HCT116 (cell line): ENCODE data around the gene LCE7A. TPM values are rescaled to one million over a fixed set of nuclear protein-coding genes. Genes with fewer than 3 reads are reported as not detected.

ENCODE experiments used
- ATAC-seq: fragments of 200-7000 bp; cut with Tn5 transposase; 2 replicates; pipeline ENCODE4 v1.9.1; 2020; ENCODE audit warnings: mild to moderate bottlenecking, moderate library complexity
- BruUV-seq: library from RNA; stranded (reverse); fragments of 400-500 nt; replicated peaks from 2 replicates; lab custom pipeline; 2021; lab: Mats Ljungman, UMichigan
- CTCF ChIA-PET: fragments of 300-600 bp; sonication (Branson Sonifier 250); formaldehyde crosslinking; loops from one replicate; lab custom pipeline; 2021; ENCODE audit warnings: antibody characterized with exemption; lab: Charles Lee
- POLR2A ChIA-PET: fragments of 300-600, 350-600 bp; sonication (Branson Sonifier 250); formaldehyde crosslinking; loops from one replicate; lab custom pipeline; 2021; ENCODE audit warnings: antibody characterized with exemption; lab: Charles Lee
- RAD21 ChIA-PET, 2 experiments: fragments of 300-600 bp; sonication (Branson Sonifier 250); formaldehyde crosslinking; loops; one replicate each; lab custom pipeline; 2023; ENCODE audit warnings: low total read pairs in 2 of 2; ENCODE audit not compliant: uncharacterized antibody in 2 of 2, unreplicated experiment in 2 of 2, low non-redundant PET in 1 of 2; lab: Charles Lee
- DNase-seq: peaks from one replicate; pipeline ENCODE4 v3.0.0-alpha.2; 2010; ENCODE audit warnings: low read depth, low spot score
- H2AFZ ChIP-seq: fragments of 200-600 bp; shearing (Covaris generic), sonication (generic); 2 replicates; pipeline ENCODE4 v1.6.1; 2017; ENCODE audit warnings: low read depth, mixed run types, mixed read lengths, antibody characterized with exemption, low read length; ENCODE audit not compliant: poor library complexity, severe bottlenecking
- H3K27ac ChIP-seq: 2 replicates; pipeline ENCODE4 v1.5.1; 2012; ENCODE audit warnings: low read depth, low read length
- H3K27me3 ChIP-seq: fragments of 200-600 bp; sonication (generic); 2 replicates; pipeline ENCODE4 v1.6.1; 2016; ENCODE audit warnings: mixed run types, low read length, mixed read lengths; ENCODE audit not compliant: insufficient read depth
- H3K36me3 ChIP-seq, 2 experiments: fragments of 200-500 bp in 1 of 2; fragments of 200-600 bp in 1 of 2; sonication (Bioruptor generic) in 1 of 2; sonication (generic) in 1 of 2; 2 replicates each; pipeline versions ENCODE4 v1.5.1 to v1.6.1; 2014 to 2016; ENCODE audit warnings: low read length in 2 of 2, inconsistent platforms in 1 of 2, mixed read lengths in 1 of 2, mixed run types in 1 of 2; ENCODE audit not compliant: insufficient read depth in 2 of 2, control insufficient read depth in 1 of 2
- H3K4me1 ChIP-seq, 2 experiments: fragments of 200-600 bp in 1 of 2; sonication (generic) in 1 of 2; 2 replicates each; pipeline versions ENCODE4 v1.5.1 to v1.6.1; 2012 to 2017; ENCODE audit warnings: low read length in 2 of 2, inconsistent platforms in 1 of 2, mild to moderate bottlenecking in 1 of 2, mixed read lengths in 1 of 2, mixed run types in 1 of 2, moderate library complexity in 1 of 2; ENCODE audit not compliant: insufficient read depth in 2 of 2, control insufficient read depth in 1 of 2
- H3K4me2 ChIP-seq: fragments of 200-600 bp; sonication (generic); 2 replicates; pipeline ENCODE4 v1.6.1; 2017; ENCODE audit warnings: mixed run types, low read length, mixed read lengths
- H3K4me3 ChIP-seq, 2 experiments: fragments of 200-600 bp in 1 of 2; sonication (generic) in 1 of 2; replicated peaks in 1 of 2; 2 replicates each; pipeline ENCODE4 v1.5.1; 2011 to 2016; ENCODE audit warnings: low read length in 2 of 2, control low read depth in 1 of 2, low read depth in 1 of 2, mild to moderate bottlenecking in 1 of 2, mixed read lengths in 1 of 2, mixed run types in 1 of 2
- H3K79me2 ChIP-seq: fragments of 200-600 bp; sonication (generic); 2 replicates; pipeline ENCODE4 v1.6.1; 2017; ENCODE audit warnings: mild to moderate bottlenecking, mixed run types, low read length, moderate library complexity, mixed read lengths; ENCODE audit not compliant: insufficient read depth
- H3K9ac ChIP-seq: fragments of 200-600 bp; sonication (generic); 2 replicates; pipeline ENCODE4 v1.6.1; 2016; ENCODE audit warnings: low read length, mixed read lengths
- H3K9me2 ChIP-seq: fragments of 200-600 bp; sonication (generic), shearing (Covaris generic); 2 replicates; pipeline ENCODE4 v1.6.1; 2017; ENCODE audit warnings: mixed run types, mild to moderate bottlenecking, moderate library complexity; ENCODE audit not compliant: insufficient read depth
- H3K9me3 ChIP-seq, 2 experiments: fragments of 200-500 bp in 1 of 2; fragments of 200-600 bp in 1 of 2; sonication (Bioruptor generic) in 1 of 2; sonication (generic) in 1 of 2; 2 replicates each; pipeline ENCODE4 v1.6.1; 2014 to 2017; ENCODE audit warnings: low read length in 2 of 2, mixed read lengths in 2 of 2, inconsistent platforms in 1 of 2, low read depth in 1 of 2, mild to moderate bottlenecking in 1 of 2, mixed run types in 1 of 2, moderate library complexity in 1 of 2; ENCODE audit not compliant: control insufficient read depth in 1 of 2, insufficient read depth in 1 of 2
- H4K20me1 ChIP-seq: fragments of 200-600 bp; sonication (generic), shearing (Covaris generic); 2 replicates; pipeline ENCODE4 v1.6.1; 2017; ENCODE audit warnings: mixed run types, mild to moderate bottlenecking, moderate library complexity; ENCODE audit not compliant: insufficient read depth
- ELF1 ChIP-seq: IDR thresholded peaks from 2 replicates; pipeline ENCODE4 v1.6.1; 2012; ENCODE audit warnings: low read depth, borderline replicate concordance
- SIN3A ChIP-seq: IDR thresholded peaks from 2 replicates; pipeline ENCODE4 v1.6.1; 2012; ENCODE audit warnings: low read depth
- ZBTB33 ChIP-seq: IDR thresholded peaks from 2 replicates; pipeline ENCODE4 v1.6.1; 2011; ENCODE audit warnings: mild to moderate bottlenecking, low read length, moderate library complexity; ENCODE audit not compliant: insufficient replicate concordance; ENCODE audit errors: extremely low read depth
- ZFX ChIP-seq: fragments of 450-650 bp; IDR thresholded peaks from 2 replicates; pipeline ENCODE4 v1.6.1; 2017
- ZNF274 ChIP-seq: fragments of 200-500 bp; sonication (Bioruptor generic); IDR thresholded peaks from 2 replicates; pipeline ENCODE4 v1.6.1; 2014; ENCODE audit warnings: mild to moderate bottlenecking, low read depth, low read length, inconsistent platforms
- intact Hi-C: fragments of 100-400 bp; cut with micrococcal nuclease; formaldehyde crosslinking; loops from 2 replicates; pipeline ENCODE4 v1.10.0; 2022
- total RNA-seq: library from RNA; stranded (reverse); gene quantifications from one replicate; pipeline ENCODE4 v1.2.1, GENCODE V29; 2021; ENCODE audit not compliant: unreplicated experiment
- TF ChIP-seq, protein P1 (sequence below): IDR thresholded peaks from 2 replicates; pipeline ENCODE4 v1.6.1; 2012; ENCODE audit warnings: low read depth

LCE7A gene
- total RNA-seq, 1 experiment from 2014 or later: not detected

GRCh38 chr1:152907686-152908601 is 48.1 kb downstream of the LCE7A start, which contains the start of gene IVL (continued):
- TF ChIP-seq, protein P1, sequence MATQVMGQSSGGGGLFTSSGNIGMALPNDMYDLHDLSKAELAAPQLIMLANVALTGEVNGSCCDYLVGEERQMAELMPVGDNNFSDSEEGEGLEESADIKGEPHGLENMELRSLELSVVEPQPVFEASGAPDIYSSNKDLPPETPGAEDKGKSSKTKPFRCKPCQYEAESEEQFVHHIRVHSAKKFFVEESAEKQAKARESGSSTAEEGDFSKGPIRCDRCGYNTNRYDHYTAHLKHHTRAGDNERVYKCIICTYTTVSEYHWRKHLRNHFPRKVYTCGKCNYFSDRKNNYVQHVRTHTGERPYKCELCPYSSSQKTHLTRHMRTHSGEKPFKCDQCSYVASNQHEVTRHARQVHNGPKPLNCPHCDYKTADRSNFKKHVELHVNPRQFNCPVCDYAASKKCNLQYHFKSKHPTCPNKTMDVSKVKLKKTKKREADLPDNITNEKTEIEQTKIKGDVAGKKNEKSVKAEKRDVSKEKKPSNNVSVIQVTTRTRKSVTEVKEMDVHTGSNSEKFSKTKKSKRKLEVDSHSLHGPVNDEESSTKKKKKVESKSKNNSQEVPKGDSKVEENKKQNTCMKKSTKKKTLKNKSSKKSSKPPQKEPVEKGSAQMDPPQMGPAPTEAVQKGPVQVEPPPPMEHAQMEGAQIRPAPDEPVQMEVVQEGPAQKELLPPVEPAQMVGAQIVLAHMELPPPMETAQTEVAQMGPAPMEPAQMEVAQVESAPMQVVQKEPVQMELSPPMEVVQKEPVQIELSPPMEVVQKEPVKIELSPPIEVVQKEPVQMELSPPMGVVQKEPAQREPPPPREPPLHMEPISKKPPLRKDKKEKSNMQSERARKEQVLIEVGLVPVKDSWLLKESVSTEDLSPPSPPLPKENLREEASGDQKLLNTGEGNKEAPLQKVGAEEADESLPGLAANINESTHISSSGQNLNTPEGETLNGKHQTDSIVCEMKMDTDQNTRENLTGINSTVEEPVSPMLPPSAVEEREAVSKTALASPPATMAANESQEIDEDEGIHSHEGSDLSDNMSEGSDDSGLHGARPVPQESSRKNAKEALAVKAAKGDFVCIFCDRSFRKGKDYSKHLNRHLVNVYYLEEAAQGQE: no peak

- Histone ChIP-seq H2AFZ (no peak overlapping the region), H3K9me2 (no peaks in the 10 kb centered on the region), H3K9ac (no peak overlapping the region), H3K4me2 (no peak overlapping the region), H3K79me2 (no peaks in the 10 kb centered on the region), H3K9me3 (no peaks in the 10 kb centered on the region), H3K4me1 (peaks cover 0 to 25% of the 10 kb centered on the region in 2 experiments; a peak in 1 of 4 replicates), H3K4me3 (no peak overlapping the region), H3K36me3 (no peaks in the 10 kb centered on the region), H3K27ac (no peak overlapping the region), H4K20me1 (no peaks in the 10 kb centered on the region), H3K27me3 (peaks cover 46% of the 10 kb centered on the region)
- ChIA-PET RAD21 (no interaction called here), POLR2A (no interaction called here), CTCF (no interaction called here)
- DNase-seq: no peak
- ATAC-seq: no peak
- no TSS peak for BruUV-seq
- intact Hi-C loops: no loop called here
- TF ChIP-seq, protein P1: no peak
- TF ChIP-seq ZNF274: no peak
- no peak for TF ChIP-seq ZBTB33
- no peak for TF ChIP-seq ZFX
- no peak for TF ChIP-seq SIN3A
- no peak for TF ChIP-seq ELF1
Observed at GRCh38 chr1:152909206-152909605, 49.4 kb downstream of the LCE7A start.
